H9 (cell line): Measurements from ENCODE around the gene CACHD1. TPM values are rescaled to one million over a fixed set of nuclear protein-coding genes. Genes with fewer than 3 reads are reported as not detected.

ENCODE experiments used
- DNase-seq: peaks from one replicate; pipeline ENCODE4 v3.0.0-alpha.2; 2017
- H2AFZ ChIP-seq: one replicate; pipeline ENCODE4 v1.6.1; 2013; ENCODE audit warnings: mild to moderate bottlenecking, low read length, control low read depth, moderate library complexity
- H2AK5ac ChIP-seq: 2 replicates; pipeline ENCODE4 v1.6.1; 2013; ENCODE audit warnings: low read length, control low read depth, mixed read lengths; ENCODE audit not compliant: insufficient read length
- H2BK120ac ChIP-seq: one replicate; pipeline ENCODE4 v1.6.1; 2013; ENCODE audit warnings: low read depth, mild to moderate bottlenecking, low read length, control low read depth, inconsistent platforms; ENCODE audit not compliant: poor library complexity, severe bottlenecking
- H2BK12ac ChIP-seq: 2 replicates; pipeline ENCODE4 v1.6.1; 2013; ENCODE audit warnings: low read length, control low read depth, mixed read lengths, low read depth; ENCODE audit not compliant: insufficient read length
- H2BK15ac ChIP-seq: 2 replicates; pipeline ENCODE4 v1.6.1; 2013; ENCODE audit warnings: low read depth, low read length, control low read depth
- H2BK20ac ChIP-seq: one replicate; pipeline ENCODE4 v1.6.1; 2013; ENCODE audit warnings: low read depth, mild to moderate bottlenecking, low read length, control low read depth, inconsistent platforms; ENCODE audit not compliant: poor library complexity, severe bottlenecking
- H2BK5ac ChIP-seq: 2 replicates; pipeline ENCODE4 v1.6.1; 2013; ENCODE audit warnings: low read length, control low read depth, mixed read lengths; ENCODE audit not compliant: insufficient read length
- H3K14ac ChIP-seq: 2 replicates; pipeline ENCODE4 v1.6.1; 2013; ENCODE audit warnings: low read length, control low read depth; ENCODE audit not compliant: insufficient read depth
- H3K18ac ChIP-seq: 2 replicates; pipeline ENCODE4 v1.6.1; 2013; ENCODE audit warnings: low read depth, mild to moderate bottlenecking, mixed read lengths, low read length, control low read depth; ENCODE audit not compliant: insufficient read length
- H3K23ac ChIP-seq: 2 replicates; pipeline ENCODE4 v1.6.1; 2013; ENCODE audit warnings: low read length, control low read depth, mixed read lengths, low read depth; ENCODE audit not compliant: insufficient read length
- H3K23me2 ChIP-seq: 2 replicates; pipeline ENCODE4 v1.6.1; 2013; ENCODE audit warnings: low read depth, mild to moderate bottlenecking, mixed read lengths, low read length, control low read depth; ENCODE audit not compliant: insufficient read length, poor library complexity, severe bottlenecking
- H3K27ac ChIP-seq: 2 replicates; pipeline ENCODE4 v1.5.1; 2013; ENCODE audit warnings: low read length, control low read depth, mixed read lengths, low read depth; ENCODE audit not compliant: insufficient read length
- H3K27me3 ChIP-seq: 2 replicates; pipeline ENCODE4 v1.6.1; 2013; ENCODE audit warnings: low read length, control low read depth, inconsistent platforms; ENCODE audit not compliant: insufficient read depth
- H3K4ac ChIP-seq: 2 replicates; pipeline ENCODE4 v1.6.1; 2013; ENCODE audit warnings: low read depth, mild to moderate bottlenecking, control low read depth, inconsistent platforms, low read length, moderate library complexity
- H3K4me1 ChIP-seq: 2 replicates; pipeline ENCODE4 v1.6.1; 2013; ENCODE audit warnings: low read length, control low read depth, inconsistent platforms; ENCODE audit not compliant: insufficient read depth
- H3K4me2 ChIP-seq: 2 replicates; pipeline ENCODE4 v1.6.1; 2013; ENCODE audit warnings: low read length, control low read depth, mixed read lengths; ENCODE audit not compliant: insufficient read length, insufficient read depth
- H3K56ac ChIP-seq: 2 replicates; pipeline ENCODE4 v1.6.1; 2013; ENCODE audit warnings: low read depth, mild to moderate bottlenecking, mixed read lengths, low read length, control low read depth; ENCODE audit not compliant: insufficient read length
- H3K79me1 ChIP-seq: 2 replicates; pipeline ENCODE4 v1.6.1; 2013; ENCODE audit warnings: low read depth, mild to moderate bottlenecking, moderate library complexity, low read length, control low read depth, inconsistent platforms; ENCODE audit not compliant: insufficient read depth, poor library complexity, severe bottlenecking
- H3K79me2 ChIP-seq: 2 replicates; pipeline ENCODE4 v1.6.1; 2013; ENCODE audit warnings: low read length, control low read depth, inconsistent platforms; ENCODE audit not compliant: insufficient read depth
- H3K9ac ChIP-seq: 2 replicates; pipeline ENCODE4 v1.6.1; 2013; ENCODE audit warnings: low read length, control low read depth, mixed read lengths; ENCODE audit not compliant: insufficient read length; ENCODE audit errors: extremely low read depth
- H3K9me3 ChIP-seq: one replicate; pipeline ENCODE4 v1.6.1; 2013; ENCODE audit warnings: low read depth, low read length, inconsistent platforms; ENCODE audit not compliant: control insufficient read depth
- H3T11ph ChIP-seq: one replicate; pipeline ENCODE4 v1.6.1; 2013; ENCODE audit warnings: mild to moderate bottlenecking, low read length, control low read depth, inconsistent platforms
- H4K20me1 ChIP-seq: one replicate; pipeline ENCODE4 v1.6.1; 2013; ENCODE audit not compliant: control insufficient read depth, insufficient read length, insufficient read depth
- H4K5ac ChIP-seq: 2 replicates; pipeline ENCODE4 v1.6.1; 2013; ENCODE audit warnings: low read depth, mild to moderate bottlenecking, mixed read lengths, low read length, control low read depth; ENCODE audit not compliant: insufficient read length
- H4K8ac ChIP-seq: replicated peaks from 2 replicates; pipeline ENCODE4 v1.6.1; 2013; ENCODE audit warnings: low read length, control low read depth, mixed read lengths, low read depth; ENCODE audit not compliant: insufficient read length
- H4K91ac ChIP-seq: 2 replicates; pipeline ENCODE4 v1.6.1; 2013; ENCODE audit warnings: low read depth, mild to moderate bottlenecking, moderate library complexity, mixed read lengths, low read length, control low read depth; ENCODE audit not compliant: insufficient read length
- H3K27ac Mint-ChIP-seq, 3 experiments: 2 replicates in 2 of 3; 3 replicates in 1 of 3; pipeline ENCODE4 v1.8.0; 2020 to 2021; ENCODE audit warnings: mixed read lengths in 3 of 3, mild to moderate bottlenecking in 1 of 3, moderate library complexity in 1 of 3
- H3K27me3 Mint-ChIP-seq: 2 replicates; pipeline ENCODE4 v1.8.0; 2021; ENCODE audit warnings: low read depth, mild to moderate bottlenecking, moderate library complexity, mixed read lengths
- H3K36me3 Mint-ChIP-seq, 3 experiments: 2 replicates in 2 of 3; 3 replicates in 1 of 3; pipeline ENCODE4 v1.8.0; 2020 to 2021; ENCODE audit warnings: low read depth in 3 of 3, mixed read lengths in 3 of 3; ENCODE audit not compliant: insufficient read depth in 1 of 3
- H3K4me1 Mint-ChIP-seq, 2 experiments: 2 replicates each; pipeline ENCODE4 v1.8.0; 2020; ENCODE audit warnings: mixed read lengths in 2 of 2
- H3K4me3 Mint-ChIP-seq, 2 experiments: 2 replicates in 1 of 2; 3 replicates in 1 of 2; pipeline ENCODE4 v1.8.0; 2020 to 2021; ENCODE audit warnings: mild to moderate bottlenecking in 2 of 2, mixed read lengths in 2 of 2, moderate library complexity in 1 of 2
- H3K9me3 Mint-ChIP-seq, 2 experiments: 2 replicates in 1 of 2; 3 replicates in 1 of 2; pipeline ENCODE4 v1.8.0; 2020; ENCODE audit warnings: mild to moderate bottlenecking in 2 of 2, mixed read lengths in 2 of 2, moderate library complexity in 1 of 2
- CTCF ChIP-seq: fragments of 200-600 bp; sonication (generic); conservative IDR thresholded peaks from 3 replicates; pipeline ENCODE4 v1.8.0; 2021; ENCODE audit warnings: antibody characterized with exemption, mild to moderate bottlenecking
- WGBS: extraction: QIAGEN DNeasy Blood & Tissue Kit; methylation state at CpG from one replicate; pipeline ENCODE4 v1.1.7; 2013; ENCODE audit warnings: missing lambda C conversion rate, low lambda C conversion rate, mixed read lengths; ENCODE audit not compliant: insufficient read length; ENCODE audit errors: extremely low coverage; 5-methylcytosine and 5-hydroxymethylcytosine counted together
- total RNA-seq: library from RNA; stranded (reverse); gene quantifications from 2 replicates; pipeline ENCODE4 v1.2.1, GENCODE V29; 2021

The CACHD1 gene
- total RNA-seq, 1 experiment from 2014 or later, result 94.2 TPM

GRCh38 chr1:64494659-64495058 is 24.7 kb downstream of the CACHD1 start:
- Histone ChIP-seq H3K56ac (no peak overlapping the region), H4K91ac (no peak overlapping the region), H3K23me2 (peaks cover 3% of the 10 kb centered on the region), H3K9me3 (no peaks in the 10 kb centered on the region), H2BK15ac (no peak overlapping the region), H3T11ph (no peak overlapping the region), H3K4me1 (peaks cover 27% of the 10 kb centered on the region; the same call in 1 of the 2 replicates), H3K4me2 (peak overlapping the region; percentile 4), H3K18ac (no peak overlapping the region), H2AK5ac (no peak overlapping the region), H4K20me1 (no peaks in the 10 kb centered on the region), H2BK12ac (no peak overlapping the region), H4K8ac (no peak overlapping the region), H3K23ac (no peak overlapping the region), H4K5ac (no peak overlapping the region), H3K4ac (no peak overlapping the region), H3K27ac (peak overlapping the region; percentile 78), H3K79me2 (peaks cover 6% of the 10 kb centered on the region; the same call in 1 of the 2 replicates), H3K79me1 (peaks cover 6% of the 10 kb centered on the region), H3K27me3 (no peaks in the 10 kb centered on the region; the same call in 1 of the 2 replicates), H2BK5ac (no peak overlapping the region), H3K14ac (no peak overlapping the region), H2BK20ac (no peak overlapping the region), H2BK120ac (no peak overlapping the region), H2AFZ (no peak overlapping the region), H3K9ac (no peak overlapping the region)
- H3K4me3 Mint-ChIP-seq, result peak overlapping the region; percentile 42 to 50; a peak in 4 of 5 replicates
- H3K9me3 Mint-ChIP-seq, result no peaks in the 10 kb centered on the region; a peak in 1 of 5 replicates
- TF ChIP-seq CTCF, result no peak
- DNase-seq, result no peak
- peaks cover 0 to 27% (median 18%) of the 10 kb centered on the region in 3 experiments; a peak in 5 of 7 replicates for H3K36me3 Mint-ChIP-seq
- H3K4me1 Mint-ChIP-seq, result peaks cover 84 to 87% of the 10 kb centered on the region in 2 experiments
- WGBS, result no CpG with 5 or more reads among the region's 2 CpGs
- H3K27me3 Mint-ChIP-seq, result no peaks in the 10 kb centered on the region
- peak overlapping the region; percentile 10 to 98 (median 98); a peak in 5 of 7 replicates for H3K27ac Mint-ChIP-seq
